HepG2 (cell line): ENCODE results near the gene DUSP2. TPM values are rescaled to one million over a fixed set of nuclear protein-coding genes. Genes with fewer than 3 reads are reported as not detected.

Experiments used
- ATAC-seq: fragments of 200-7000 bp; cut with Tn5 transposase; 3 replicates; pipeline ENCODE4 v1.9.1; 2020; ENCODE audit warnings: mild to moderate bottlenecking, moderate library complexity
- BruUV-seq: library from RNA; stranded (reverse); fragments of 400-500 nt; replicated peaks from 2 replicates; lab custom pipeline; 2021; lab: Mats Ljungman, UMichigan
- CTCF ChIA-PET: fragments of 300-600 bp; formaldehyde crosslinking; extraction: SDS; loops from one replicate; lab custom pipeline; 2021; ENCODE audit warnings: low total read pairs, inconsistent platforms, low intra/inter-chr PET ratio; lab: Yijun Ruan, JAX
- POLR2A ChIA-PET: fragments of 350-600 bp; sonication (Branson Sonifier 250); formaldehyde crosslinking; loops from one replicate; lab custom pipeline; 2020; ENCODE audit warnings: antibody characterized with exemption, inconsistent platforms; lab: Yijun Ruan, JAX
- DNase-seq: peaks from one replicate; pipeline ENCODE4 v3.0.0-alpha.2; 2015; ENCODE audit warnings: low spot score
- FAIRE-seq: peaks from 3 replicates; lab custom pipeline; 2011; peaks lifted over from hg19 to GRCh38; lab: Jason Lieb, UNC
- H2AFZ ChIP-seq: one replicate; pipeline ENCODE4 v1.6.1; 2011; ENCODE audit warnings: low read length, inconsistent platforms
- H3K27ac ChIP-seq: fragments of 300-600 bp; 3 replicates; pipeline ENCODE4 v1.8.0; 2011; ENCODE audit warnings: mixed run types, mild to moderate bottlenecking, mixed read lengths, low read length, inconsistent platforms; ENCODE audit not compliant: insufficient read depth; ENCODE audit errors: extremely low read length
- H3K27me3 ChIP-seq, 2 experiments: fragments of 200-600 bp in 1 of 2; 2 replicates in 1 of 2; 3 replicates in 1 of 2; pipeline versions ENCODE4 v1.6.0 to v1.8.0; 2011; ENCODE audit warnings: low read length in 2 of 2, mild to moderate bottlenecking in 2 of 2, moderate library complexity in 2 of 2, inconsistent platforms in 1 of 2; ENCODE audit not compliant: insufficient read depth in 2 of 2, control insufficient read depth in 1 of 2
- H3K36me3 ChIP-seq, 2 experiments: fragments of 200-600 bp in 1 of 2; replicated peaks in 1 of 2; 2 replicates in 1 of 2; 3 replicates in 1 of 2; pipeline versions ENCODE4 v1.5.1 to v1.8.0; 2011; ENCODE audit warnings: low read length in 2 of 2, inconsistent platforms in 1 of 2; ENCODE audit not compliant: insufficient read depth in 2 of 2, control insufficient read depth in 1 of 2
- H3K4me1 ChIP-seq: 2 replicates; pipeline ENCODE4 v1.5.1; 2012; ENCODE audit warnings: low read length, inconsistent platforms; ENCODE audit not compliant: insufficient read depth
- H3K4me2 ChIP-seq: 2 replicates; pipeline ENCODE4 v1.6.0; 2011; ENCODE audit warnings: low read depth, low read length, inconsistent platforms
- H3K4me3 ChIP-seq, 3 experiments: fragments of 200-600 bp in 1 of 3; sonication (generic), shearing (Covaris generic) in 1 of 3; replicated peaks in 1 of 3; 2 replicates each; pipeline ENCODE4 v1.5.1; 2011 to 2016; ENCODE audit warnings: low read length in 3 of 3, inconsistent platforms in 2 of 3, low read depth in 2 of 3, mild to moderate bottlenecking in 2 of 3, control low read depth in 1 of 3, mixed read lengths in 1 of 3; ENCODE audit not compliant: insufficient read depth in 1 of 3
- H3K79me2 ChIP-seq: one replicate; pipeline ENCODE4 v1.6.1; 2011; ENCODE audit warnings: low read length, inconsistent platforms; ENCODE audit not compliant: insufficient read depth
- H3K9ac ChIP-seq: 2 replicates; pipeline ENCODE4 v1.6.0; 2011; ENCODE audit warnings: mild to moderate bottlenecking, low read depth, low read length, inconsistent platforms; ENCODE audit not compliant: insufficient read depth
- H3K9me3 ChIP-seq: 2 replicates; pipeline ENCODE4 v1.5.1; 2012; ENCODE audit warnings: mild to moderate bottlenecking, low read length
- H4K20me1 ChIP-seq: 2 replicates; pipeline ENCODE4 v1.6.0; 2011; ENCODE audit warnings: inconsistent platforms, mild to moderate bottlenecking, low read length, moderate library complexity; ENCODE audit not compliant: insufficient read depth
- HNF4G ChIP-seq, 2 experiments: sonication (generic) in 1 of 2; formaldehyde crosslinking in 1 of 2; IDR thresholded peaks; 2 replicates each; pipeline versions ENCODE4 v1.4.0 to v1.6.1; 2011 to 2020; ENCODE audit warnings: borderline replicate concordance in 2 of 2, low read depth in 2 of 2, mild to moderate bottlenecking in 2 of 2, low read length in 1 of 2, missing genetic modification reagents in 1 of 2, moderate library complexity in 1 of 2
- MED13 ChIP-seq: sonication (generic); formaldehyde crosslinking; IDR thresholded peaks from 2 replicates; pipeline ENCODE4 v1.5.0; 2020; ENCODE audit warnings: missing genetic modification reagents
- NBN ChIP-seq: fragments of 450-650 bp; conservative IDR thresholded peaks from 2 replicates; pipeline ENCODE4 v1.6.1; 2017
- POLR2AphosphoS2 ChIP-seq: IDR thresholded peaks from 2 replicates; pipeline ENCODE4 v1.6.1; 2011; ENCODE audit warnings: low read depth, low read length, improper control_type of control experiment
- RBM22 ChIP-seq: fragments of 200-400 bp; formaldehyde crosslinking; optimal IDR thresholded peaks from 2 replicates; pipeline ENCODE3; 2017; ENCODE audit warnings: mild to moderate bottlenecking, low read length, moderate library complexity
- SSRP1 ChIP-seq: IDR thresholded peaks from 2 replicates; pipeline ENCODE4 v1.6.1; 2016; ENCODE audit warnings: control low read depth
- ZNF326 ChIP-seq: sonication (generic); formaldehyde crosslinking; IDR thresholded peaks from 2 replicates; pipeline ENCODE4 v1.4.0; 2020; ENCODE audit warnings: missing genetic modification reagents, borderline replicate concordance
- ZNF790 ChIP-seq: sonication (generic); formaldehyde crosslinking; IDR thresholded peaks from 2 replicates; pipeline ENCODE4 v1.8.0; 2022; ENCODE audit warnings: missing genetic modification reagents, mild to moderate bottlenecking, borderline replicate concordance
- WGBS: methylation state at CpG from one replicate; pipeline ENCODE4 v1.1.6; 2017; ENCODE audit warnings: low lambda C conversion rate; 5-methylcytosine and 5-hydroxymethylcytosine counted together
- in situ Hi-C: cut with HindIII; loops from 2 replicates; pipeline ENCODE4 v1.10.0; 2017; ENCODE audit warnings: low pct_unique_long_range_greater_than_20kb; ENCODE audit not compliant: extremely low pct_ligation_motif_present
- intact Hi-C: fragments of 100-400 bp; cut with micrococcal nuclease; formaldehyde crosslinking; loops from one replicate; pipeline ENCODE4 v1.10.0; 2022; ENCODE audit not compliant: unreplicated experiment
- polyA plus RNA-seq, 8 experiments: library from polyadenylated mRNA; depleted of rRNA in 3 of 8; stranded (reverse) in 7 of 8; unstranded in 1 of 8; fragments of >200 nt; fragmentation: Illumina TruSeq in 4 of 8; extraction: Trizol in 4 of 8; gene quantifications; 2 replicates each; pipeline versions ENCODE4 v1.2.1 to v1.2.3, GENCODE V29; 2011 to 2016; ENCODE audit warnings: low read depth in 4 of 8, missing spikeins in 1 of 8, mixed read lengths in 1 of 8; ENCODE audit not compliant: insufficient read depth in 1 of 8
- total RNA-seq, 5 experiments: library from RNA; depleted of rRNA; stranded (reverse); fragments of >200 nt; fragmentation: Illumina TruSeq; extraction: Trizol; gene quantifications; 2 replicates each; pipeline ENCODE4 v1.2.3, GENCODE V29; 2016; ENCODE audit warnings: low read depth in 1 of 5
- TF ChIP-seq, protein P1 (sequence below): sonication (generic); formaldehyde crosslinking; conservative IDR thresholded peaks from 2 replicates; pipeline ENCODE4 v1.8.0; 2022; ENCODE audit warnings: missing genetic modification reagents
- TF ChIP-seq, protein P2 (sequence below): sonication (generic); formaldehyde crosslinking; IDR thresholded peaks from 2 replicates; pipeline ENCODE4 v1.4.0; 2020; ENCODE audit warnings: mild to moderate bottlenecking, missing genetic modification reagents
- TF ChIP-seq, protein P3 (sequence below): IDR thresholded peaks from 2 replicates; pipeline ENCODE4 v1.6.1; 2012; ENCODE audit warnings: low read depth, low read length, improper control_type of control experiment

The DUSP2 gene
- total and polyA plus RNA-seq, 2 of the 13 experiments (the other 11 are each of a cell fraction or from before 2014, with no cell fraction given) = not detected

DNA sequence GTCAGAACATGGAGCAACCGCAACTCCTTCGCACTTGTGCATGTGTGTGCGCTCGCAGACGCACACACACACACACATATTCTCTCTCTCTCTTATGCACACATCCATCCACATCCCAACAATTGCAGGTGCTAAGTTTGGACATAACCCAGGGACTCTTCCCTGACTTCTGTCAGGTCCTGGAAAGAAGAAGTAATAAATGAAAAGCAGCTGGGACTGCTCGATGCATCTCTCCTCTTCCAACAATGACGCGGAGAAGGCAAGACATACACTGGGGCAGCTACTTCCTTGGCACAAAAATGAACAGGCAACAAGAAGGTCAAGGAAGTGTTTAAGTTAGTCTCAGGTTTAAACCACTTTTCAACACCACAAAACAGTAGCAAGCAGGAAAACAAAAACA is 39.7 kb upstream of the DUSP2 start:
- H4K20me1 ChIP-seq = peaks cover 6% of the 10 kb centered on the region; the same call in 1 of the 2 replicates
- no peak for FAIRE-seq
- no peaks in the 10 kb centered on the region for H3K27me3 ChIP-seq
- WGBS = 97% methylated on average over 8 of the region's 8 CpGs
- no peak overlapping the region for H3K27ac ChIP-seq
- TSS peak; percentile 44 for BruUV-seq
- no peak overlapping the region for H3K4me3 ChIP-seq
- in situ Hi-C loops (no loop called here), intact Hi-C loops (loop anchor here (1.0 kb wide), 1 partner anchor 28 kb away; no protein-coding TSS in a partner anchor)
- no peak overlapping the region for H3K9ac ChIP-seq
- H2AFZ ChIP-seq = no peak overlapping the region
- no peaks in the 10 kb centered on the region for H3K79me2 ChIP-seq
- H3K4me1 ChIP-seq = peaks cover 28% of the 10 kb centered on the region
- CTCF ChIA-PET = no interaction called here
- no peak for ATAC-seq
- H3K9me3 ChIP-seq = no peaks in the 10 kb centered on the region
- no peak for DNase-seq
- POLR2A ChIA-PET = interaction anchor here (3.1 kb wide), 1 partner anchor 24 kb away, joined by 9 read pairs; the partner anchor contains the start of gene STARD7
- H3K4me2 ChIP-seq = no peak overlapping the region
- H3K36me3 ChIP-seq = peaks cover 21 to 43% of the 10 kb centered on the region in 2 experiments
- TF ChIP-seq, protein P1, sequence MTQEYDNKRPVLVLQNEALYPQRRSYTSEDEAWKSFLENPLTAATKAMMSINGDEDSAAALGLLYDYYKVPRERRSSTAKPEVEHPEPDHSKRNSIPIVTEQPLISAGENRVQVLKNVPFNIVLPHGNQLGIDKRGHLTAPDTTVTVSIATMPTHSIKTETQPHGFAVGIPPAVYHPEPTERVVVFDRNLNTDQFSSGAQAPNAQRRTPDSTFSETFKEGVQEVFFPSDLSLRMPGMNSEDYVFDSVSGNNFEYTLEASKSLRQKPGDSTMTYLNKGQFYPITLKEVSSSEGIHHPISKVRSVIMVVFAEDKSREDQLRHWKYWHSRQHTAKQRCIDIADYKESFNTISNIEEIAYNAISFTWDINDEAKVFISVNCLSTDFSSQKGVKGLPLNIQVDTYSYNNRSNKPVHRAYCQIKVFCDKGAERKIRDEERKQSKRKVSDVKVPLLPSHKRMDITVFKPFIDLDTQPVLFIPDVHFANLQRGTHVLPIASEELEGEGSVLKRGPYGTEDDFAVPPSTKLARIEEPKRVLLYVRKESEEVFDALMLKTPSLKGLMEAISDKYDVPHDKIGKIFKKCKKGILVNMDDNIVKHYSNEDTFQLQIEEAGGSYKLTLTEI (CRISPR knock-in tag) = no peak
- TF ChIP-seq ZNF326 (CRISPR knock-in tag) = no peak
- TF ChIP-seq MED13 = no peak
- TF ChIP-seq RBM22 = peak; percentile 65
- TF ChIP-seq HNF4G (IDR thresholded peaks at IDR 0.05; ENCODE audit: borderline replicate concordance, low read depth, low read length) = no peak
- no peak for TF ChIP-seq HNF4G (CRISPR knock-in tag; IDR thresholded peaks at IDR 0.05; ENCODE audit: borderline replicate concordance, low read depth)
- TF ChIP-seq, protein P2, sequence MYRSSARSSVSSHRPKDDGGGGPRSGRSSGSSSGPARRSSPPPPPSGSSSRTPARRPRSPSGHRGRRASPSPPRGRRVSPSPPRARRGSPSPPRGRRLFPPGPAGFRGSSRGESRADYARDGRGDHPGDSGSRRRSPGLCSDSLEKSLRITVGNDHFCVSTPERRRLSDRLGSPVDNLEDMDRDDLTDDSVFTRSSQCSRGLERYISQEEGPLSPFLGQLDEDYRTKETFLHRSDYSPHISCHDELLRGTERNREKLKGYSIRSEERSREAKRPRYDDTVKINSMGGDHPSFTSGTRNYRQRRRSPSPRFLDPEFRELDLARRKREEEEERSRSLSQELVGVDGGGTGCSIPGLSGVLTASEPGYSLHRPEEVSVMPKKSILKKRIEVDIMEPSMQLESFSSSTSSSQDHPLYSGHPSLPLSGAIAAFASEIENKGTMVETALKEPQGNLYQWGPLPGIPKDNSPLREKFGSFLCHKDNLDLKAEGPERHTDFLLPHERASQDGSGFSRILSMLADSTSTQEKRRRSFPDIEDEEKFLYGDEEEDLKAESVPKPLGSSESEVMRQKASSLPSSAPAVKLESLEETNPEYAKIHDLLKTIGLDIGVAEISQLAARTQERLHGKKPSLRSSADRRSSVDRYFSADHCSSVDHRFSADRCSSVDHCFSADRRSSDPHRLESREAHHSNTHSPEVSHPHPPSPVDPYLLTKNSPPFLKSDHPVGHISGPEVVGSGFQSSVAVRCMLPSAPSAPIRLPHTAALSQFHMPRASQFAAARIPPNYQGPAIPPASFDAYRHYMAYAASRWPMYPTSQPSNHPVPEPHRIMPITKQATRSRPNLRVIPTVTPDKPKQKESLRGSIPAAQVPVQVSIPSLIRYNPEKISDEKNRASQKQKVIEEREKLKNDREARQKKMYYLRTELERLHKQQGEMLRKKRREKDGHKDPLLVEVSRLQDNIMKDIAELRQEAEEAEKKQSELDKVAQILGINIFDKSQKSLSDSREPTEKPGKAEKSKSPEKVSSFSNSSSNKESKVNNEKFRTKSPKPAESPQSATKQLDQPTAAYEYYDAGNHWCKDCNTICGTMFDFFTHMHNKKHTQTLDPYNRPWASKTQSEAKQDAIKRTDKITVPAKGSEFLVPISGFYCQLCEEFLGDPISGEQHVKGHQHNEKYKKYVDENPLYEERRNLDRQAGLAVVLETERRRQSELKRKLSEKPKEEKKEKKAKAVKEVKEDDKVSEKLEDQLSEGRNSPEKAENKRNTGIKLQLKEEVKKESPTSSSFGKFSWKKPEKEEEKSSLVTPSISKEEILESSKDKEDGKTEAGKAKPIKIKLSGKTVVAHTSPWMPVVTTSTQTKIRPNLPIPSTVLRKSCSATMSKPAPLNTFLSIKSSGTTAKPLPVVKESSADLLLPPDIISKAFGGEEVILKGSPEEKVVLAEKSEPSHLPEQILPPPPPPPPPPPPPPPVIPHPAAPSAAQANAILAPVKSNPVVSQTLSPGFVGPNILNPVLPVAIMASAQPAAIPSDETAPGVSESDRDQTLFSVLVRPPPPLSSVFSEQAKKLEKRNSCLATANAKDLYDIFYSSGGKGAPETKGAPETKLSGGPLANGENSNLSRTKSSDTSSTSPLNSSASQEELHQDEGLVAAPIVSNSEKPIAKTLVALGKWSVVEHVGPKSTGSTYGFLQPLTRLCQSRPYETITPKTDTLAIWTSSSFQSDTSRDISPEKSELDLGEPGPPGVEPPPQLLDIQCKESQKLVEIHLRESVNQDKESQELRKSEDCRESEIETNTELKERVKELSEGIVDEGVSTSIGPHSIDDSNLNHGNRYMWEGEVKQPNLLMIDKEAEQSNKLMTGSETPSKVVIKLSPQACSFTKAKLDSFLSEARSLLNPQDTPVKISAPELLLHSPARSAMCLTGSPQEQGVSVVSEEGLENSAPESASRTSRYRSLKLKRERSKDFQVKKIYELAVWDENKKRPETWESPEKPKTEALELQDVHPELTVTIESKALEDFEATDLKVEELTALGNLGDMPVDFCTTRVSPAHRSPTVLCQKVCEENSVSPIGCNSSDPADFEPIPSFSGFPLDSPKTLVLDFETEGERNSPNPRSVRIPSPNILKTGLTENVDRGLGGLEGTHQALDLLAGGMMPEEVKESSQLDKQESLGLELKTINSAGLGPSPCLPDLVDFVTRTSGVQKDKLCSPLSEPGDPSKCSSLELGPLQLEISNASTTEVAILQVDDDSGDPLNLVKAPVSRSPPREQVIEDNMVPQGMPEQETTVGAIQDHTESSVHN (CRISPR knock-in tag) = no peak
- 0 out of 2 replicates have a peak, but pooled peaks have one; percentile 50 for TF ChIP-seq POLR2AphosphoS2
- TF ChIP-seq, protein P3, sequence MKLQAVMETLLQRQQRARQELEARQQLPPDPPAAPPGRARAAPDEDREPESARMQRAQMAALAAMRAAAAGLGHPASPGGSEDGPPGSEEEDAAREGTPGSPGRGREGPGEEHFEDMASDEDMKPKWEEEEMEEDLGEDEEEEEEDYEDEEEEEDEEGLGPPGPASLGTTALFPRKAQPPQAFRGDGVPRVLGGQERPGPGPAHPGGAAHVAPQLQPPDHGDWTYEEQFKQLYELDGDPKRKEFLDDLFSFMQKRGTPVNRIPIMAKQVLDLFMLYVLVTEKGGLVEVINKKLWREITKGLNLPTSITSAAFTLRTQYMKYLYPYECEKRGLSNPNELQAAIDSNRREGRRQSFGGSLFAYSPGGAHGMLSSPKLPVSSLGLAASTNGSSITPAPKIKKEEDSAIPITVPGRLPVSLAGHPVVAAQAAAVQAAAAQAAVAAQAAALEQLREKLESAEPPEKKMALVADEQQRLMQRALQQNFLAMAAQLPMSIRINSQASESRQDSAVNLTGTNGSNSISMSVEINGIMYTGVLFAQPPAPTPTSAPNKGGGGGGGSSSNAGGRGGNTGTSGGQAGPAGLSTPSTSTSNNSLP = no peak
- no peak for TF ChIP-seq SSRP1 (CRISPR knock-in tag)
- no peak for TF ChIP-seq ZNF790
- no peak for TF ChIP-seq NBN
